Activated naive CD8-positive, alpha-beta T cell treated with anti-CD3 and anti-CD28 coated beads, Interleukin-2, amount 50 U/mL, for 16 hours (primary cell): Measurements from ENCODE around the gene LMBR1.
"Not testable (repeated sequence)": the region's sequence is repeated elsewhere in the genome, so short reads cannot be mapped to it uniquely, and the experiment has no call there.

Source experiments
- DNase-seq: peaks from one replicate; pipeline ENCODE4 v3.0.0-alpha.2; 2020; ENCODE audit warnings: low read depth, low spot score

LMBR1 gene

GRCh38 chr7:156845379-156846101 is 47.4 kb downstream of the LMBR1 start:
- DNase-seq = no peak

GRCh38 chr7:156843582-156843981 is 49.4 kb downstream of the LMBR1 start:
- DNase-seq = not testable (repeated sequence)

- no peak for DNase-seq
These were observed 49.8 kb downstream of the LMBR1 start for GRCh38 chr7:156843157-156843556.

GRCh38 chr7:156842740-156843140 is 50.2 kb downstream of the LMBR1 start:
- DNase-seq = no peak

GRCh38 chr7:156842317-156842716 is 50.7 kb downstream of the LMBR1 start:
- no peak for DNase-seq

- no peak for DNase-seq
These were observed 51.5 kb downstream of the LMBR1 start for GRCh38 chr7:156841497-156841896.

GRCh38 chr7:156840134-156840533 is 52.8 kb downstream of the LMBR1 start:
- no peak for DNase-seq

GRCh38 chr7:156836443-156836842 is 56.5 kb downstream of the LMBR1 start:
- DNase-seq = no peak

- no peak for DNase-seq
These were observed 58.5 kb downstream of the LMBR1 start for GRCh38 chr7:156834462-156834861.

- DNase-seq = no peak
These were observed 59.7 kb downstream of the LMBR1 start for GRCh38 chr7:156833312-156833711.

- no peak for DNase-seq
These were observed 60.6 kb downstream of the LMBR1 start for GRCh38 chr7:156832195-156832877.

GRCh38 chr7:156829669-156830336 is 63.2 kb downstream of the LMBR1 start:
- DNase-seq = no peak

GRCh38 chr7:156827587-156828203 is 65.3 kb downstream of the LMBR1 start:
- no peak for DNase-seq

GRCh38 chr7:156823435-156823834 is 69.5 kb downstream of the LMBR1 start:
- DNase-seq = no peak

- no peak for DNase-seq
These were observed 72.4 kb downstream of the LMBR1 start for GRCh38 chr7:156820445-156821063.

- DNase-seq = no peak
These were observed 73.2 kb downstream of the LMBR1 start for GRCh38 chr7:156819733-156820295.

- DNase-seq = no peak
These were observed 74.8 kb downstream of the LMBR1 start for GRCh38 chr7:156818133-156818532.

- DNase-seq = no peak
These were observed 75.9 kb downstream of the LMBR1 start for GRCh38 chr7:156816943-156817572.

GRCh38 chr7:156811706-156812105 is 81.3 kb downstream of the LMBR1 start:
- DNase-seq = no peak

GRCh38 chr7:156803656-156804055 is 89.3 kb downstream of the LMBR1 start:
- not testable (repeated sequence) for DNase-seq

- no peak for DNase-seq
These were observed 90.8 kb downstream of the LMBR1 start for GRCh38 chr7:156802214-156802613.
